Large intestine (tissue), 3 donors: Measurements from ENCODE around the gene TRIM68. TPM values are rescaled to one million over a fixed set of nuclear protein-coding genes. Genes with fewer than 3 reads are reported as not detected.

Source experiments
- DNase-seq, 2 donors: peaks; one replicate each; pipeline versions ENCODE4 v3.0.0 to v3.0.0-alpha.2; 2013
- H3K27ac ChIP-seq: one replicate; pipeline ENCODE4 v1.5.1; 2013; ENCODE audit warnings: low read length
- H3K27me3 ChIP-seq: 2 replicates; pipeline ENCODE4 v1.6.1; 2013; ENCODE audit warnings: low read length; ENCODE audit not compliant: control insufficient read depth, insufficient read depth
- H3K36me3 ChIP-seq: 2 replicates; pipeline ENCODE4 v1.6.1; 2013; ENCODE audit warnings: low read length; ENCODE audit not compliant: control insufficient read depth, insufficient read depth
- H3K4me1 ChIP-seq: one replicate; pipeline ENCODE4 v1.6.1; 2013; ENCODE audit warnings: low read length; ENCODE audit not compliant: control insufficient read depth, insufficient read depth
- H3K4me3 ChIP-seq: one replicate; pipeline ENCODE4 v1.5.1; 2013; ENCODE audit warnings: low read length
- H3K9me3 ChIP-seq: one replicate; pipeline ENCODE4 v1.6.1; 2013; ENCODE audit warnings: mild to moderate bottlenecking, low read depth, low read length, moderate library complexity; ENCODE audit not compliant: control insufficient read depth
- WGBS: methylation state at CpG from one replicate; pipeline ENCODE4 v1.1.5; 2013; ENCODE audit warnings: low lambda C conversion rate; ENCODE audit not compliant: insufficient coverage; 5-methylcytosine and 5-hydroxymethylcytosine counted together
- polyA plus RNA-seq: library from polyadenylated mRNA; unstranded; fragments of 120-200 nt; gene quantifications from one replicate; pipeline ENCODE4 v1.2.1, GENCODE V29; 2013

Gene TRIM68
- polyA plus RNA-seq, 1 donor = 19.8 TPM

DNA sequence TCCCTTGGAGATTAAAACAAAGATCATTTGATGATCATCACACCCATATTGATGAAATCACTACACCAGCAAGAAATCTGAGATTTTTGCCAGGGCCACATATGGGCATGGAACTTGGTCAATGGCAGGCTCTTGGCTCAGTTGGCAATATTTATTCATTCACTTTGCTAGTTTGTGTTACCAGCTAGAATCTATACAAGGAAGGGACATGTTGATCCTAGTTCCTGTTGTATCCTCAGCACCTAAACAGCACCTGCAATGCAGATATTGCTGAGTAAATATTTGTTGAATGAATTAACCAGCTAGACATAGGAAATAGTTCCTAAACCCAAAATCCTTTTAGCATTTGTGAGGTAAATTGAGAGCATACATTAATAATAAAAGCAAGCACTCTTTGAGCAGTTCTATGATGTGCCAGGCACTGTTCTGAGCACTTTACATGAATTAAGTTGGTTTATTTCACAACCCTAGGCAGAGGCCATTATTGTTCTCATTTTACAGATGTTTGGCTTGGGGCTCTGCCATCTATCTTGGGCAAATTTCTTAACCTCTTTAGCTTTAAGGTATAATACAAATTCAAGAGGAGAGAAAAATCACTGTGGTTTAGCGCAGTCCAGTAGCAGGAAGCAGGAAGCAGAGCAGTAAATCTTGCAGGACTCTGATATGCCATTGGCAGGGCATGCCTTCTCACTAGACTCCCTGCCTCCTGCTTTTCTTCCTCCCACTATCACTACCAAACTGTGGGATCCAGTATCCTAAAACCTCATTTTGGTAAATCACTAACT lies 1.6 kb downstream of the TRIM68 start:
- no peaks in the 10 kb centered on the region for H3K27me3 ChIP-seq
- H3K4me1 ChIP-seq = peaks cover 10% of the 10 kb centered on the region
- H3K4me3 ChIP-seq = no peak overlapping the region
- H3K27ac ChIP-seq = no peak overlapping the region
- no peak for DNase-seq
- H3K9me3 ChIP-seq = no peaks in the 10 kb centered on the region
- WGBS = no CpG with 5 or more reads among the region's 1 CpG
- peaks cover 26% of the 10 kb centered on the region for H3K36me3 ChIP-seq

DNA sequence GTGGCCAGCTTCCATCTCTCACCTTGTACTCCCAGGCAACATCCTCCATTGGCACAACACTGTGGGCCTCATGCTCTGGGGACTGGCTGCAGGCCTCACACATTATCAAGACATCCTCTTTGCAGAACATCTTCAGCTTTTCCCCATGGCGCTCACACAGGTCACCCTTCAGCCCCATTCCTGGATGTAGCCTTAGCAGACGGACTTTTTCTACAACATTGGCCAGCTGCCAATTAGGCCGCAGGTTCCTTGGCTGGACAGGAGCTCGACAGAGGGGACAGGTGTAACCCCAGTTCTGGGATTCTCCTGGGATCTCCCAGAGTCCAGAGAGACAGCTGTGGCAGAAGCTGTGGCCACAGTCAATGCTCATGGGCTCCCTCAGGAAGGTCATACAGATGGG lies 3.0 kb downstream of the TRIM68 start:
- no peak for DNase-seq
- Histone ChIP-seq H3K36me3 (peaks cover 39% of the 10 kb centered on the region), H3K27me3 (no peaks in the 10 kb centered on the region), H3K9me3 (no peaks in the 10 kb centered on the region), H3K27ac (no peak overlapping the region), H3K4me1 (peaks cover 10% of the 10 kb centered on the region), H3K4me3 (no peak overlapping the region)
- no CpG with 5 or more reads among the region's 4 CpGs for WGBS

DNA sequence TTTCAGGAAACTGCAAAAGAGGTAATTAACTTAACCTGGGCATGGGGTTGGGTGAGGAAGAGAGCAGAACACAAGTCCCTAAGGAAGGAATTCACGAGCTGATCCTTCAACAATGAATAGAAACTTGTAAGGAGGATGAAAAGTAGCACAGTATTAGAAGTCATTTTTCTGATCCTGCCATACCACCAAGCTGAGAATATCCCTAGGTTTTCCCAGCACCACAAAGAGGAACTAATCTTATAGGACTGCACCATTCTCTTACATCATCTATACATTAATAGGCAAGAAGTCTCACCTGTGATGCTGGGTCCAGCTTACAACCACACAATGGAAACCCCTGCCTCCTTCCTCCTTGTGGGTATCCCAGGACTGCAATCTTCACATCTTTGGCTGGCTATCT lies 14.3 kb downstream of the TRIM68 start, which contains the start of gene OR52I1:
Gene OR52I1, plus strand, starts transcription at position 301 of the 400 bp plus-strand sequence. Its CDS starts 0 bp downstream, at position 301.
- Histone ChIP-seq H3K27ac (no peak within 1 kb of the TSS), H3K27me3 (no peaks in the 10 kb centered on the region), H3K9me3 (no peaks in the 10 kb centered on the region), H3K4me1 (no peaks in the 10 kb centered on the region), H3K36me3 (peaks cover 9% of the 10 kb centered on the region), H3K4me3 (no peak within 1 kb of the TSS)
- no CpG with 5 or more reads among the region's 1 CpG for WGBS
- no peak for DNase-seq

DNA sequence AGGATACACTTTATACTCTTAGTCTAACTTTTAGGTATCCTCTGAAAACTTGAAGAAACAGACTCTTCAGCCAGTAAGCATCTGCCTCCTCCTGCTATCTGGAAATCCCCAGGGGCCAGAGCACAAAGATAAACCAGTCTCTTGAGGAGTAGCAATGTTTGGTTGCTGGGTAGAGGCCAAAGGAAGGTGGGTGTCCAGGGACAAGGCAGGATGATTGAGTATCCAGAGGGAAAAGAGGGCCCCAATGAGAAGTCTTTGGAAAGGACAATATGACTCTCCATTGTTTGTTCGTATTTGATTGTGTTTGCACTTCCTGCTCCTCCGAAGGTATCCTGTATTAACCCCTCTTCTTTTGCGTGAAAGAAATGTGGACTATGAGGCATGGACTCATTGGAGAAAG lies 19.0 kb downstream of the TRIM68 start:
- no peaks in the 10 kb centered on the region for H3K4me1 ChIP-seq
- no peak for DNase-seq
- H3K36me3 ChIP-seq = no peaks in the 10 kb centered on the region
- no peaks in the 10 kb centered on the region for H3K27me3 ChIP-seq
- WGBS = 33% methylated on average over 1 of the region's 3 CpGs
- H3K9me3 ChIP-seq = no peaks in the 10 kb centered on the region
- no peak overlapping the region for H3K27ac ChIP-seq
- H3K4me3 ChIP-seq = no peak overlapping the region

DNA sequence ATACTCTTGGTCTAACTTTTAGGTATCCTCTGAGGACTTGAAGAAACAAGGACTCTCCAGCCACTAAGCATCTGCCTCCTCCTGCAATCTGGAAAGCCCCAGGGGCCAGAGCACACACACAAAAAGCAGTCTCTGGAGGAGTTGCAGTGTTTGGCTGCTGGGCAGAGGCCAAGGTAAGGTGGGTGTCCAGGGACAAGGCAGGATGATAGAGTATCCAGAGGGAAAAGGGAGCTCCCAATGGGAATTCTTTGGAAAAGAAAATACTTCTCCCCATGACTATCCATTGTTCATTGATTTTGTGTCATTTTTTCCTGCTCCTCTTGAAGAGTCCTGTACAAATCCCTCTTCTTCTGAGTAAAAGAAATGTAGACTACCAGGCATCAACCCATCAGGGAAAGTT lies 26.6 kb downstream of the TRIM68 start, which contains the start of gene OR52I2:
Gene OR52I2, plus strand, starts transcription at position 301 of the 400 bp plus-strand sequence.
- H3K27me3 ChIP-seq = no peaks in the 10 kb centered on the region
- no peak within 1 kb of the TSS for H3K4me3 ChIP-seq
- no peak within 1 kb of the TSS for H3K27ac ChIP-seq
- no peaks in the 10 kb centered on the region for H3K36me3 ChIP-seq
- DNase-seq = no peak
- no peaks in the 10 kb centered on the region for H3K9me3 ChIP-seq
- no peaks in the 10 kb centered on the region for H3K4me1 ChIP-seq

- 80% methylated on average over 1 of the region's 1 CpG for WGBS
- Histone ChIP-seq H3K27ac (no peak overlapping the region), H3K36me3 (no peaks in the 10 kb centered on the region), H3K27me3 (no peaks in the 10 kb centered on the region), H3K4me1 (no peaks in the 10 kb centered on the region), H3K9me3 (no peaks in the 10 kb centered on the region), H3K4me3 (no peak overlapping the region)
- no peak for DNase-seq
Measured at GRCh38 chr11:4580124-4580523, 27.9 kb downstream of the TRIM68 start.

- WGBS = 100% methylated on average over 1 of the region's 6 CpGs
Measured at GRCh38 chr11:4578624-4579023, 29.4 kb downstream of the TRIM68 start.

DNA sequence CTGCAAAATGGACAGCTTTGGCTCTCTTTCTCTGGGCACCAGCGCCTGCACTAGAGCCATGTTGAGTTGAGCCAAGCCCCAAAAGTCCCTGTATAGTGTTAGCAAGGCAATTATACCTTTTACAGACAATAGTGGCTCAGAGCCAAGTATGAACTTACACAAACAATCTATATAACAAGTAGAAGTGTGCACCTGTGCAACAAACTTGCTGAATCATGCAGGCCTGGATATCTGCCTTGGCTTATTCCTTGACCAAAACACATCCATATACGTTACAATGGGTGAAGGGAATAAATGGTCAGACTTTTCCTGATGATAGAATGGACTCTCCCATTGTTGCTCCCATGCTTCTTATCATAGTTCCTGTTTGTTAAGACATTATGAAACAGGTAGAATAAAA lies 30.3 kb downstream of the TRIM68 start:
- no peak for DNase-seq
- Histone ChIP-seq H3K9me3 (no peaks in the 10 kb centered on the region), H3K4me1 (no peaks in the 10 kb centered on the region), H3K27me3 (no peaks in the 10 kb centered on the region), H3K36me3 (no peaks in the 10 kb centered on the region), H3K27ac (no peak overlapping the region), H3K4me3 (no peak overlapping the region)
- no CpG with 5 or more reads among the region's 2 CpGs for WGBS

More at GRCh38 chr11:4578624-4579023, 29.4 kb downstream of the TRIM68 start:
- Histone ChIP-seq H3K4me1 (no peaks in the 10 kb centered on the region), H3K27ac (no peak overlapping the region), H3K36me3 (no peaks in the 10 kb centered on the region), H3K27me3 (no peaks in the 10 kb centered on the region), H3K4me3 (no peak overlapping the region), H3K9me3 (no peaks in the 10 kb centered on the region)
- DNase-seq = no peak

- 40% methylated on average over 1 of the region's 3 CpGs for WGBS
- Histone ChIP-seq H3K4me1 (no peaks in the 10 kb centered on the region), H3K9me3 (no peaks in the 10 kb centered on the region), H3K27me3 (no peaks in the 10 kb centered on the region), H3K36me3 (no peaks in the 10 kb centered on the region), H3K27ac (no peak overlapping the region), H3K4me3 (no peak overlapping the region)
- no peak for DNase-seq
Measured at GRCh38 chr11:4576880-4577279, 31.2 kb downstream of the TRIM68 start.

DNA sequence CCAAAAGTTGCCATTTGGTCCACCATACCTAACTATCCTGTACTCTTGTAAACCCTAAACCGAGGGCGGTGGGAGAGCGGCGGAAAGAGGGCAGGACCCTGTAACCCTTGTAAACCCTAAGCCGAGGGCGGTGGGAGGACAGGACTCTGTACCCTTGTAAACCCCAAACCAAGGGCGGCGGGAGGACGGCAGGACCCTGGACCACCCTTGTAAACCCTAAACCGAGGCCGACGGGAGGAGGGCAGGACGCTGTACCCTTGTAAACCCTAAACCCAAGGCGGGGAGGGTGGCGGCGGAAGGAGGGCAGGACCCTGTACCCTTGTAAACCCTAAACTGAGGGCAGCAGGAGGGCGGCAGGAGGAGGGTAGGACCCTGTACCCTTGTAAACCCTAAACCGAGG lies 39.0 kb downstream of the TRIM68 start:
- no CpG with 5 or more reads among the region's 18 CpGs for WGBS
- no peak for DNase-seq
- H3K36me3 ChIP-seq = no peaks in the 10 kb centered on the region
- no peak overlapping the region for H3K4me3 ChIP-seq
- H3K27me3 ChIP-seq = no peaks in the 10 kb centered on the region
- H3K9me3 ChIP-seq = no peaks in the 10 kb centered on the region
- H3K27ac ChIP-seq = no peak overlapping the region
- no peaks in the 10 kb centered on the region for H3K4me1 ChIP-seq

GRCh38 chr11:4565371-4565770 lies 42.7 kb downstream of the TRIM68 start:
- peaks cover 2% of the 10 kb centered on the region for H3K9me3 ChIP-seq
- H3K36me3 ChIP-seq = no peaks in the 10 kb centered on the region
- no peaks in the 10 kb centered on the region for H3K27me3 ChIP-seq
- no peak overlapping the region for H3K4me3 ChIP-seq
- DNase-seq = peak in 1 of 2 donors; percentile 19
- no CpG with 5 or more reads among the region's 3 CpGs for WGBS
- H3K4me1 ChIP-seq = peaks cover under 1% of the 10 kb centered on the region
- H3K27ac ChIP-seq = no peak overlapping the region
